DOHH2 (cell line): ENCODE results near the gene MAP2.

Experiments
- EZH2phosphoT487 ChIP-seq: fragments of 200-600 bp; sonication (generic); IDR thresholded peaks from 2 replicates; pipeline ENCODE4 v1.6.1; 2017; ENCODE audit warnings: borderline replicate concordance, mild to moderate bottlenecking, antibody characterized with exemption, low read length, moderate library complexity, mixed read lengths
- TF ChIP-seq, protein P1 (sequence below): fragments of 200-600 bp; sonication (generic); IDR thresholded peaks from one replicate; pipeline ENCODE4 v1.5.1; 2014; ENCODE audit warnings: antibody characterized with exemption, mild to moderate bottlenecking, low read depth, low read length; ENCODE audit not compliant: poor library complexity, severe bottlenecking

DNA sequence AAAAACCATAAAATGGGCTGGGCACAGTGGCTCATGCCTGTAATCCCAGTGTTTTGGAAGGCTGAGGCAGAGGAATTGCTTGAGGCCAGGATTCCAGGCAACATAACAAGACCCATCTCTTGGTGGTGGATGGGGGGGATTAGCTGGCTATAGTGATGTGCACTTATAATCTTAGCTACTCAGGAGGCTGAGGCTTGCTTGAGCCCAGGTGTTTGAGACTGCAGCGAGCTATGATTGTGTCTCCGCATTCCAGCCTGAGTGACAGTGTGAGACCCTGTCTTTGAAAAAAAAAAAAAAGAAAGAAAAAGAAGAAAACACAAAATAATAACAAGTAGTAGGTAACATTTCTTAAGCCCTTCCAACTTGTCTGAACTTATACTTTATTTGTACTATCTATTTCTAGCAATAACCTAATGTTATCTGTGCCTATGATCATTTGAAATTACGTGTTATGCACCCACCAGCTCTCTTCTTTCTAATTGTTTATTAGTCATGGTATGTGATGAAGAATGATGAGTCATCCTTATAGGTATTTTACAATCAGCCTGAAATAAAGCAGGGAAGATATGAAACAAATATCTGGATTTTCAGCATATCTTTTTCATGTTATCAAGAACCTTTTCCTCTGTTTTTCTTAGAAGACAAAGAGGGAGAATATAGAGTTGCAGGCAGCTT is 218.4 kb downstream of the MAP2 start:
- TF ChIP-seq, protein P1, sequence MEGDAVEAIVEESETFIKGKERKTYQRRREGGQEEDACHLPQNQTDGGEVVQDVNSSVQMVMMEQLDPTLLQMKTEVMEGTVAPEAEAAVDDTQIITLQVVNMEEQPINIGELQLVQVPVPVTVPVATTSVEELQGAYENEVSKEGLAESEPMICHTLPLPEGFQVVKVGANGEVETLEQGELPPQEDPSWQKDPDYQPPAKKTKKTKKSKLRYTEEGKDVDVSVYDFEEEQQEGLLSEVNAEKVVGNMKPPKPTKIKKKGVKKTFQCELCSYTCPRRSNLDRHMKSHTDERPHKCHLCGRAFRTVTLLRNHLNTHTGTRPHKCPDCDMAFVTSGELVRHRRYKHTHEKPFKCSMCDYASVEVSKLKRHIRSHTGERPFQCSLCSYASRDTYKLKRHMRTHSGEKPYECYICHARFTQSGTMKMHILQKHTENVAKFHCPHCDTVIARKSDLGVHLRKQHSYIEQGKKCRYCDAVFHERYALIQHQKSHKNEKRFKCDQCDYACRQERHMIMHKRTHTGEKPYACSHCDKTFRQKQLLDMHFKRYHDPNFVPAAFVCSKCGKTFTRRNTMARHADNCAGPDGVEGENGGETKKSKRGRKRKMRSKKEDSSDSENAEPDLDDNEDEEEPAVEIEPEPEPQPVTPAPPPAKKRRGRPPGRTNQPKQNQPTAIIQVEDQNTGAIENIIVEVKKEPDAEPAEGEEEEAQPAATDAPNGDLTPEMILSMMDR = no peak
- no peak for TF ChIP-seq EZH2phosphoT487
